Pancreas (tissue), 10 donors: Measurements from ENCODE around the gene GNPTG. TPM values are rescaled to one million over a fixed set of nuclear protein-coding genes. Genes with fewer than 3 reads are reported as not detected.
A peak's percentile ranks its signal among the peaks of the same experiment; 100 is the strongest.

Source experiments
- ATAC-seq, 4 donors: fragments of 200-7000 bp; cut with Tn5 transposase; one replicate each; pipeline versions ENCODE4 v1.8.0 to v1.9.1; 2020; ENCODE audit warnings: mild to moderate bottlenecking in 4 of 4, moderate library complexity in 4 of 4
- DNase-seq, 6 donors: peaks; one replicate each; pipeline ENCODE4 v3.0.0-alpha.2; 2020
- FAIRE-seq: peaks from 2 replicates; lab custom pipeline; 2012; peaks lifted over from hg19 to GRCh38; lab: Jason Lieb, UNC
- H3K27ac ChIP-seq, 4 donors: fragments of 200-600 bp; sonication (generic); 1 replicate in 3 of 4; 2 replicates in 1 of 4; pipeline versions ENCODE4 v1.5.0 to v1.8.0; 2020
- H3K27me3 ChIP-seq, 4 donors: fragments of 200-600 bp; one replicate each; pipeline ENCODE4 v1.8.0; 2021
- H3K36me3 ChIP-seq, 3 donors: fragments of 200-600 bp; sonication (generic) in 1 of 3; one replicate each; pipeline versions ENCODE4 v1.5.0 to v1.8.0; 2020 to 2021
- H3K4me1 ChIP-seq, 3 donors: fragments of 200-600 bp; one replicate each; pipeline ENCODE4 v1.8.0; 2021
- H3K4me3 ChIP-seq, 4 donors: fragments of 200-600 bp; sonication (generic) in 2 of 4; one replicate each; pipeline versions ENCODE4 v1.5.0 to v1.8.0; 2020 to 2021
- H3K9me3 ChIP-seq, 4 donors: fragments of 200-600 bp; one replicate each; pipeline ENCODE4 v1.8.0; 2021
- WGBS, 2 donors: extraction: QIAGEN DNeasy Blood & Tissue Kit; methylation state at CpG; one replicate each; pipeline ENCODE4 v1.1.7; 2013; 5-methylcytosine and 5-hydroxymethylcytosine counted together
- intact Hi-C, 3 donors: fragments of 100-400 bp; cut with DNase I; formaldehyde crosslinking; loops; one replicate each; pipeline versions ENCODE4 v1.11.1 to v1.14.2; 2022
- polyA plus RNA-seq, 2 donors: library from polyadenylated mRNA; stranded (reverse); fragments of 200-250 nt; gene quantifications; one replicate each; pipeline ENCODE4 v1.2.3, GENCODE V29; 2013
- total RNA-seq, 6 donors: library from RNA; stranded (reverse); fragmentation: NEBNext Ultra II Directional in 4 of 6; extraction: Animal tissue kit (Norgen Biotek cat#: 25700) in 4 of 6; gene quantifications; one replicate each; pipeline versions ENCODE4 v1.2.1 to v1.2.4, GENCODE V29; 2021 to 2023
- TF ChIP-seq, protein P1 (sequence below), 4 donors: fragments of 200-600 bp; sonication (generic) in 3 of 4; IDR thresholded peaks; one replicate each; pipeline versions ENCODE4 v1.5.0 to v1.8.0; 2021; ENCODE audit warnings: antibody characterized with exemption in 4 of 4
- donor health status: healthy with polysubstance abuse.
- donor health status: DM: no; HTN: no; CAD: no; lungs with moderate emphysema.
- donor health status: DM: no; HTN: no; CAD: no.
- donor health status: control.
- donor health status: control.
- donor health status: Bipolar disorder and iron deficiency.
- donor health status: DM: yes; HTN: yes; CAD: no.
- donor health status: DM: no; HTN: no; CAD: no.
- donor health status: DM: no; HTN: no; CAD: no.
- donor health status: DM: yes; HTN: yes; CAD: no.

Gene GNPTG
- total and polyA plus RNA-seq, 8 donors, result 28.0 to 75.3 (median 40.9) TPM

DNA sequence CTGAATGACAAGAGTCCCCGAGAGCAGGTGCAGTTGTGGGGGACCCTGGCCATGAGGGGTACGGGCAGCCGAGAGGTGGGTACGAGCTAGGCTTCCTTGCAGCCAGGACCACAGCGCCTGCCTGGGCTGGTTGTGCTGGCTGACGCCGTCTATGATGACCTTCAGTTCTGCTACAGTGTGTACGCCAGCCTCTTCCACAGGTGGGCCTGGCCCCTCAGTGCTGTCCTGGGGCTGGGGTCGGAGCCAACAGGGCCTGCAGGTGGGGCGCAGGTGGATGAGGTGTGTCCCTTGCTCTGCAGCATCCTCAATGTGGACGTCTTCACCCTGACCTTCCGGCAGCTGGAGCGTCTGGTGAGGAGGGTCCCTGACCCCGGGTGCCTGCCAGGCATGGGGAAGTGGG, 7.2 kb upstream of the GNPTG start:
- Histone ChIP-seq H3K4me1 (peaks cover 4 to 5% (median 5%) of the 10 kb centered on the region in 3 donors), H3K27me3 (no peaks in the 10 kb centered on the region), H3K4me3 (no peak overlapping the region), H3K27ac (no peak overlapping the region), H3K36me3 (peaks cover 0 to 6% (median 0%) of the 10 kb centered on the region in 3 donors), H3K9me3 (no peaks in the 10 kb centered on the region)
- intact Hi-C loops, result no loop called here
- DNase-seq (peak in 2 of 6 donors; percentile 23 to 36), FAIRE-seq (no peak), ATAC-seq (no peak)
- TF ChIP-seq, protein P1, sequence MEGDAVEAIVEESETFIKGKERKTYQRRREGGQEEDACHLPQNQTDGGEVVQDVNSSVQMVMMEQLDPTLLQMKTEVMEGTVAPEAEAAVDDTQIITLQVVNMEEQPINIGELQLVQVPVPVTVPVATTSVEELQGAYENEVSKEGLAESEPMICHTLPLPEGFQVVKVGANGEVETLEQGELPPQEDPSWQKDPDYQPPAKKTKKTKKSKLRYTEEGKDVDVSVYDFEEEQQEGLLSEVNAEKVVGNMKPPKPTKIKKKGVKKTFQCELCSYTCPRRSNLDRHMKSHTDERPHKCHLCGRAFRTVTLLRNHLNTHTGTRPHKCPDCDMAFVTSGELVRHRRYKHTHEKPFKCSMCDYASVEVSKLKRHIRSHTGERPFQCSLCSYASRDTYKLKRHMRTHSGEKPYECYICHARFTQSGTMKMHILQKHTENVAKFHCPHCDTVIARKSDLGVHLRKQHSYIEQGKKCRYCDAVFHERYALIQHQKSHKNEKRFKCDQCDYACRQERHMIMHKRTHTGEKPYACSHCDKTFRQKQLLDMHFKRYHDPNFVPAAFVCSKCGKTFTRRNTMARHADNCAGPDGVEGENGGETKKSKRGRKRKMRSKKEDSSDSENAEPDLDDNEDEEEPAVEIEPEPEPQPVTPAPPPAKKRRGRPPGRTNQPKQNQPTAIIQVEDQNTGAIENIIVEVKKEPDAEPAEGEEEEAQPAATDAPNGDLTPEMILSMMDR (IDR thresholded peaks at IDR 0.05), result no peak
- WGBS, 2 donors, result 81 to 87% methylated on average over 14 of the region's 14 CpGs

DNA sequence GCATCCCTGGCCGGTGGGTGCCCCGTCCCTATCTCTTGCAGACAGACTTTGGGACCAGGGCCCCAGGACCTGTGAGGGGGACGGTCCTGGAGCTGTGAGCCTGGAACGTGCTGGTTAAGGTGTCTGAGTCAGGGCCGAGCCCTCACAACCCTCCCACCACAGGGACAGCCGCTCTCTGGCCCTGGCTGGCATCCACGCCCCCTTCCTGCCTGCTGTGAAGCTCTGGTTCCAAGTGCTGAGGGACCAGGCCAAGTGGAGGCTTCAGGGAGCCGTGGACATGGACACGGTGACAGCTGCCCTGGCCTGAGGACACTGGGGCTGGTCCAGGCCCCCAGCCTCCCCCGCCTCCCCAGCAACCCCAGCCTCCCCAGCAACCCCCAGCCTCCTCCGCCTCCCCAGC, 6.6 kb upstream of the GNPTG start:
- peak in 4 of 6 donors; percentile 5 to 77 (median 25) for DNase-seq
- H3K36me3 ChIP-seq, result peaks cover 0 to 12% (median 0%) of the 10 kb centered on the region in 3 donors
- no peak for FAIRE-seq
- H3K4me3 ChIP-seq, result no peak overlapping the region
- H3K27ac ChIP-seq, result no peak overlapping the region
- H3K27me3 ChIP-seq, result no peaks in the 10 kb centered on the region
- H3K4me1 ChIP-seq, result peaks cover 4 to 5% (median 5%) of the 10 kb centered on the region in 3 donors
- 81 to 88% methylated on average over 9 to 11 of the region's 11 CpGs for whole genome bisulfite sequencing, 2 donors
- intact Hi-C loops, result no loop called here
- TF ChIP-seq, protein P1 (IDR thresholded peaks at IDR 0.05), result no peak
- ATAC-seq, result no peak
- H3K9me3 ChIP-seq, result no peaks in the 10 kb centered on the region

DNA sequence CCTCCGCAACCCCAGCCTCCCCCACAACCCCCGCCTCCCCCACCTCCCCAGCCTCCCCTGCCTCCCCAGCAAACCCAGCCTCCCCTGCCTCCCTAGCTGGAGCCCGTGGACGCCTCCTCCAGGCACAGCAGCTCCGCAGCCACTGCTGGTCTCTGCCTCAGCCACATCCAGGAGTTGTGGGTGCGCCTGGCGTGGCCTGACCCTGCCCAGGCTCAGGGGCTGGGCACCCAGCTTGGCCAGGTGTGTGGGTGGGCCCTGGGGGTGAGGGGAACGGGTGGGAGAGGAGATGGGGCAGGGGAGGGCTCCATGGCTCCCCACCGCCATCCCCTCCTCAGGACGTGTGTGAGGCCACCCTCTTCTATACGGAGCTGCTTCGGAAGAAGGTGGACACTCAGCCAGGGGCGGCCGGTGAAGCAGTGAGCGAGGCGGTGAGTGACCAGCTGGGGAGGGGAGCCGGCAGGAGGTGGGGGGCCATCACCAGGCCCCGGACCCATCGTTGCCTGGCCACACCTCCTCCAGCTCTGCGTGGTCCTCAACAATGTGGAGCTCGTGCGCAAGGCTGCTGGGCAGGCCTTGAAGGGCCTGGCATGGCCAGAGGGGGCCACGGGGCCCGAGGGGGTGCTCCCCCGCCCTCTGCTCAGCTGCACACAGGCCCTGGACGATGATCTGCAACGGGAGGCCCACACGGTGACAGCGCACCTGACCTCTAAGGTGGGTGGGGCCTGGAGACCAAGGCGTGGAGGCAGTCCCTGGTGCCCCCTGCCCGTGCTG, 5.9 kb upstream of the GNPTG start:
- 73 to 77% methylated on average over 31 of the region's 31 CpGs for WGBS, 2 donors

DNA sequence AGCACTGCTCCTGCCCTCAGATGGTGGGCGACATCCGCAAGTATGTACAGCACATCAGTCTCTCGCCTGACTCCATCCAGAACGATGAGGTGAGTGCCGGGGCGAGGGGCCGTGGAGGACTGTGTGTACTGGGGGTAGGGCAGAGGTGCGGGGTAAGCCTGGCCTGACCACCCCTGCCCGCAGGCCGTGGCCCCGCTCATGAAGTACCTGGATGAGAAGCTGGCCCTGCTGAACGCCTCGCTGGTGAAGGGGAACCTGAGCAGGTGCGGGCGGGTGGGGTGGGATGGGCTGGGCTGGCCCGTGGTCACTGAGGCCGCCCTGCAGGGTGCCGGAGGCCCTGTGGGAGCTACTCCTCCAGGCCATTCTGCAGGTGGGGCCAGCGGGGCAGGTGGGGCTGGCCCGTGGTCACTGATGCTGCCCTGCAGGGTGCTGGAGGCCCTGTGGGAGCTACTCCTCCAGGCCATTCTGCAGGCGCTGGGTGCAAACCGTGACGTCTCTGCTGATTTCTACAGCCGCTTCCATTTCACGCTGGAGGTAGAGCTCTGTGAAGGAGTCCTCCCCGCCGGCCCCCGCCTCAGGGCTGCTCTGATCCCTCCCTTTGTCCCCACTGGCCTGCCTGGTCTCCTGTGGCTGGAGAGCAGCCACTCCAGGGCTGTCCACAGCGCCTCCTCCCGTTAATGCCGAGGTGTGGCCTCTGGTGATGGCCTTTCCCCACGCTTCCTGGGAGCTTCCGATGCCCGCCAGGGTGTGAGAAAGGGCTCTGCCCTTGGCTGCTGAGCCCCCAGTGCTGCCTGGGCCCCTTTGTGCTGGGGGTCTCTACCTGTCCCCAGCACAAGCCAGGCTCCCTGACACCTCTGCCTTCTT, 5.1 kb upstream of the GNPTG start:
- WGBS, 2 donors, result 58 to 69% methylated on average over 33 to 34 of the region's 34 CpGs

More for the DNA sequence above, 5.9 kb upstream of the GNPTG start:
- H3K36me3 ChIP-seq, result peaks cover 0 to 13% (median 0%) of the 10 kb centered on the region in 3 donors
- H3K9me3 ChIP-seq, result no peaks in the 10 kb centered on the region
- ATAC-seq (no peak), DNase-seq (peak in 4 of 6 donors; percentile 5 to 78 (median 28)), FAIRE-seq (no peak)
- intact Hi-C loops, result no loop called here
- peaks cover 8 to 12% (median 8%) of the 10 kb centered on the region in 3 donors for H3K4me1 ChIP-seq
- no peaks in the 10 kb centered on the region for H3K27me3 ChIP-seq
- TF ChIP-seq, protein P1 (IDR thresholded peaks at IDR 0.05), result no peak
- H3K4me3 ChIP-seq, result no peak overlapping the region
- H3K27ac ChIP-seq, result no peak overlapping the region

More for the DNA sequence above, 5.1 kb upstream of the GNPTG start:
- Histone ChIP-seq H3K9me3 (no peaks in the 10 kb centered on the region), H3K27me3 (no peaks in the 10 kb centered on the region), H3K36me3 (peaks cover 0 to 13% (median 0%) of the 10 kb centered on the region in 3 donors), H3K4me1 (peaks cover 8 to 16% (median 10%) of the 10 kb centered on the region in 3 donors), H3K4me3 (no peak overlapping the region), H3K27ac (no peak overlapping the region)
- no peak for ATAC-seq
- DNase-seq, result peak in 3 of 6 donors; percentile 14 to 77 (median 30)
- TF ChIP-seq, protein P1 (IDR thresholded peaks at IDR 0.05), result no peak
- FAIRE-seq, result no peak
- intact Hi-C loops, result no loop called here
